ENCODE measurements around the gene OGDH. TPM values are rescaled to one million over a fixed set of nuclear protein-coding genes. Genes with fewer than 3 reads are reported as not detected.

Gene OGDH
- total and polyA plus RNA-seq, 2 of the 13 experiments (the other 11 are each of a cell fraction or from before 2014, with no cell fraction given): 17.4 to 25.4 TPM

DNA sequence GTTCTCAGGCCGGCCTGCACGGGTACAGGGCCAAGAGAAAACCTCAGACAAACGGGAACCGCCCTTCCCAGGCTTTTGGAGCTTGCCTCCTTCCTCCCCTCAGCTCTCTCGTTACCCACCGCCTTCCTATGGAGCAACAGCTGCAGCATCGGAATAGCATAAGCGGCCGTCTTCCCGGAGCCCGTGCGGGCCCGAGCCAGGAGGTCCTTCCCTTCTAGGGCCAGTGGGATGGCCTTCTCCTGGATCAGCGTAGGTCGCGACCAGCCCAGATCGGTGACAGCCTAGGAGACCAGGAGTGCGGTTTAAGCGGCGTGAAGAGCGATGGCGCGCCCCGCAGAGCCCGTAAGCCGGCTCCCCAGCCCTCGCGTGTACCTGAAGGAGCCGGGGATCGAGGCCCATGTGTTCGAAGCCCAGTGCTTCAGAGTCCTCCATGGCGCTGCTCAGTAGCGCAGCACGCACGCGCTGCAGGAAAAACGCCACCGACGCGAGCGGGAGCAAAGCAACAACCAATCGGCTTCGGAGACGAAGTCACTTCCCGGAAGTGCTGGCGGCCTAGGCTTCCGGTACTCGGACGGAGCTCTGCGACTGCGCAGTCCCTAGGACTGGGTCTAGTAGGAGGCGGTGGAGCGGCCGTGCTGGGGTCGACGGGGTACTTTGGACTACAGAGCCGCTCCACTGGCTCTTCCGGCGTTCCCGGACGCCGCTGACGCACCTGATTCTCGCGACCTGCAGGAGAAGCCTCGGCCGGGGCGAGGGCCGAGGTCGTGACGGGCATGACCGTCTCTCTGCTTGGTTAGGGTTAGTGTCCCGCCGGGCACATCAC is 32.8 kb upstream of the OGDH start, which contains the start of gene DDX56 (continued):
- no peak for TF ChIP-seq PCBP2 (optimal IDR thresholded peaks at IDR 0.05; ENCODE audit: low read depth, low read length, poor library complexity, severe bottlenecking)
- peak; percentile 79 for TF ChIP-seq ELF3 (CRISPR knock-in tag; IDR thresholded peaks at IDR 0.05)
- 0 out of 2 replicates have a peak, but pooled peaks have one; percentile 10 for TF ChIP-seq ZNF670 (CRISPR knock-in tag; IDR thresholded peaks at IDR 0.05; ENCODE audit: borderline replicate concordance)
- TF ChIP-seq ZSCAN20 (CRISPR knock-in tag; IDR thresholded peaks at IDR 0.05; ENCODE audit: borderline replicate concordance): peak; percentile 85; the same call in 1 of the 2 replicates
- TF ChIP-seq SAFB2 (CRISPR knock-in tag; IDR thresholded peaks at IDR 0.05; ENCODE audit: borderline replicate concordance, low read depth): peak; percentile 48; the same call in 1 of the 2 replicates
- TF ChIP-seq ZNF280B (CRISPR knock-in tag; IDR thresholded peaks at IDR 0.05; ENCODE audit: borderline replicate concordance): peak; percentile 86; the same call in 1 of the 2 replicates
- TF ChIP-seq PAX8 (CRISPR knock-in tag; IDR thresholded peaks at IDR 0.05; ENCODE audit: borderline replicate concordance): no peak; the same call in 1 of the 2 replicates
- peak; percentile 91 for TF ChIP-seq KLF11 (CRISPR knock-in tag; IDR thresholded peaks at IDR 0.05)
- TF ChIP-seq MTF2 (CRISPR knock-in tag; IDR thresholded peaks at IDR 0.05; ENCODE audit: borderline replicate concordance): no peak
- no peak for TF ChIP-seq HNRNPUL1 (IDR thresholded peaks at IDR 0.05; ENCODE audit: low read depth, low read length)
- TF ChIP-seq, protein P1, sequence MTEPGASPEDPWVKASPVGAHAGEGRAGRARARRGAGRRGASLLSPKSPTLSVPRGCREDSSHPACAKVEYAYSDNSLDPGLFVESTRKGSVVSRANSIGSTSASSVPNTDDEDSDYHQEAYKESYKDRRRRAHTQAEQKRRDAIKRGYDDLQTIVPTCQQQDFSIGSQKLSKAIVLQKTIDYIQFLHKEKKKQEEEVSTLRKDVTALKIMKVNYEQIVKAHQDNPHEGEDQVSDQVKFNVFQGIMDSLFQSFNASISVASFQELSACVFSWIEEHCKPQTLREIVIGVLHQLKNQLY (CRISPR knock-in tag; IDR thresholded peaks at IDR 0.05): peak; percentile 49; the same call in 1 of the 2 replicates
- peak; percentile 81; the same call in 1 of the 2 replicates for TF ChIP-seq AKNA (CRISPR knock-in tag; IDR thresholded peaks at IDR 0.05; ENCODE audit: borderline replicate concordance)
- TF ChIP-seq ZNF260 (CRISPR knock-in tag; IDR thresholded peaks at IDR 0.05; ENCODE audit: borderline replicate concordance, low read depth): no peak
- TF ChIP-seq ZNF713 (CRISPR knock-in tag; IDR thresholded peaks at IDR 0.05): no peak
- peak; percentile 66 for TF ChIP-seq RXRA (CRISPR knock-in tag; IDR thresholded peaks at IDR 0.05)
- TF ChIP-seq IKZF5 (CRISPR knock-in tag; IDR thresholded peaks at IDR 0.05): peak; percentile 87
- 0 out of 2 replicates have a peak, but pooled peaks have one; percentile 89 for TF ChIP-seq FLYWCH1 (CRISPR knock-in tag; IDR thresholded peaks at IDR 0.05)
